MCF 10A (cell line): ENCODE results near the gene GRIPAP1. TPM values are rescaled to one million over a fixed set of nuclear protein-coding genes. Genes with fewer than 3 reads are reported as not detected.

Source experiments
- BruUV-seq: library from RNA; stranded (reverse); fragments of 400-500 nt; replicated peaks from 2 replicates; lab custom pipeline; 2021; lab: Mats Ljungman, UMichigan
- CTCF ChIA-PET: fragments of 300-600 bp; sonication (Branson Sonifier 250); formaldehyde crosslinking; extraction: SDS; loops from one replicate; lab custom pipeline; 2021; ENCODE audit warnings: antibody characterized with exemption, inconsistent platforms; lab: Yijun Ruan, JAX
- POLR2A ChIA-PET: fragments of 300-600, 350-650 bp; sonication (Branson Sonifier 250); formaldehyde crosslinking; extraction: SDS; loops from one replicate; lab custom pipeline; 2020; ENCODE audit warnings: antibody characterized with exemption, inconsistent platforms; lab: Yijun Ruan, JAX
- DNase-seq: peaks from one replicate; pipeline ENCODE4 v3.0.0-alpha.2; 2018; ENCODE audit not compliant: unreplicated experiment
- H3K27ac Mint-ChIP-seq: one replicate; pipeline ENCODE4 v1.8.0; 2022; ENCODE audit warnings: mild to moderate bottlenecking, low read depth, mixed read lengths; ENCODE audit not compliant: unreplicated experiment
- H3K27me3 Mint-ChIP-seq: one replicate; pipeline ENCODE4 v1.8.0; 2022; ENCODE audit warnings: mixed read lengths; ENCODE audit not compliant: insufficient read depth, unreplicated experiment
- H3K36me3 Mint-ChIP-seq: one replicate; pipeline ENCODE4 v1.8.0; 2022; ENCODE audit warnings: mild to moderate bottlenecking, moderate library complexity, mixed read lengths; ENCODE audit not compliant: insufficient read depth, unreplicated experiment
- H3K4me1 Mint-ChIP-seq: one replicate; pipeline ENCODE4 v1.8.0; 2022; ENCODE audit warnings: mixed read lengths; ENCODE audit not compliant: insufficient read depth, unreplicated experiment
- H3K4me3 Mint-ChIP-seq: one replicate; pipeline ENCODE4 v1.8.0; 2022; ENCODE audit warnings: mild to moderate bottlenecking, moderate library complexity, mixed read lengths; ENCODE audit not compliant: unreplicated experiment
- H3K9me3 Mint-ChIP-seq: one replicate; pipeline ENCODE4 v1.8.0; 2022; ENCODE audit warnings: mixed read lengths; ENCODE audit not compliant: unreplicated experiment
- CTCF ChIP-seq: fragments of 200-600 bp; IDR thresholded peaks from one replicate; pipeline ENCODE4 v1.8.0; 2022; ENCODE audit warnings: antibody characterized with exemption, mild to moderate bottlenecking; ENCODE audit not compliant: unreplicated experiment
- intact Hi-C: fragments of 100-400 bp; cut with micrococcal nuclease; formaldehyde crosslinking; loops from 2 replicates; pipeline ENCODE4 v1.14.1; 2022
- total RNA-seq: library from RNA; stranded (reverse); gene quantifications from 2 replicates; pipeline ENCODE4 v1.2.3, GENCODE V29; 2022

Gene GRIPAP1
- total RNA-seq, 1 experiment from 2014 or later = 49.6 TPM

- no TSS peak for BruUV-seq
- CTCF ChIA-PET = no interaction called here
- no peak overlapping the region for H3K4me3 Mint-ChIP-seq
- no peaks in the 10 kb centered on the region for H3K4me1 Mint-ChIP-seq
- no peaks in the 10 kb centered on the region for H3K36me3 Mint-ChIP-seq
- H3K9me3 Mint-ChIP-seq = peaks cover 7% of the 10 kb centered on the region
- no peak for TF ChIP-seq CTCF
- H3K27ac Mint-ChIP-seq = no peak overlapping the region
- no peaks in the 10 kb centered on the region for H3K27me3 Mint-ChIP-seq
- intact Hi-C loops = no loop called here
- POLR2A ChIA-PET = interaction anchor here (1.1 kb wide), 1 partner anchor 10 kb away, joined by 3 read pairs; no protein-coding TSS in a partner anchor
- DNase-seq = no peak
These were observed 35.1 kb downstream of the GRIPAP1 start for GRCh38 chrX:48966796-48967579.

GRCh38 chrX:48965959-48966358, 36.1 kb downstream of the GRIPAP1 start:
- Mint-ChIP-seq H3K27me3 (no peaks in the 10 kb centered on the region), H3K4me1 (no peaks in the 10 kb centered on the region), H3K4me3 (no peak overlapping the region), H3K9me3 (peaks cover 7% of the 10 kb centered on the region), H3K36me3 (no peaks in the 10 kb centered on the region), H3K27ac (no peak overlapping the region)
- ChIA-PET POLR2A (interaction anchor here (0.5 to 0.7 kb wide), 2 partner anchors 68 to 71 kb away, joined by 3 read pairs; partner anchors contain the start of genes PQBP1 and TIMM17B), CTCF (interaction anchor here (0.7 to 1.1 kb wide), 2 partner anchors 8 to 11 kb away, joined by 3 read pairs; no protein-coding TSS in a partner anchor)
- TF ChIP-seq CTCF = no peak
- BruUV-seq = no TSS peak
- intact Hi-C loops = no loop called here
- DNase-seq = no peak

GRCh38 chrX:48961585-48962091, 40.4 kb downstream of the GRIPAP1 start:
- DNase-seq = no peak
- H3K36me3 Mint-ChIP-seq = peaks cover 7% of the 10 kb centered on the region
- intact Hi-C loops = no loop called here
- peaks cover 7% of the 10 kb centered on the region for H3K9me3 Mint-ChIP-seq
- no peaks in the 10 kb centered on the region for H3K4me1 Mint-ChIP-seq
- H3K27me3 Mint-ChIP-seq = no peaks in the 10 kb centered on the region
- BruUV-seq = no TSS peak
- POLR2A ChIA-PET = no interaction called here
- H3K4me3 Mint-ChIP-seq = no peak overlapping the region
- CTCF ChIA-PET = interaction anchor here (0.7 kb wide), 1 partner anchor 12 kb away, joined by 3 read pairs; no protein-coding TSS in a partner anchor
- TF ChIP-seq CTCF = no peak
- H3K27ac Mint-ChIP-seq = no peak overlapping the region

GRCh38 chrX:48960291-48960690, 41.8 kb downstream of the GRIPAP1 start:
- BruUV-seq = no TSS peak
- Mint-ChIP-seq H3K36me3 (peaks cover 7% of the 10 kb centered on the region), H3K27me3 (no peaks in the 10 kb centered on the region), H3K4me3 (peak overlapping the region; percentile 2), H3K9me3 (peaks cover 7% of the 10 kb centered on the region), H3K27ac (no peak overlapping the region), H3K4me1 (peaks cover 5% of the 10 kb centered on the region)
- ChIA-PET CTCF (interaction anchor here (0.6 kb wide), 1 partner anchor 876 kb away, joined by 3 read pairs; no protein-coding TSS in a partner anchor), POLR2A (no interaction called here)
- no peak for DNase-seq
- intact Hi-C loops = no loop called here
- no peak for TF ChIP-seq CTCF
